ENCODE results near the gene OLFM1.
A peak's percentile ranks its signal among the peaks of the same experiment; 100 is the strongest.

The OLFM1 gene

GRCh38 chr9:135084262-135084661 lies 3.2 kb upstream of the OLFM1 start:
- TF ChIP-seq YY1 (IDR thresholded peaks at IDR 0.05; ENCODE audit: low read depth): no peak
- TF ChIP-seq ZBTB7A (IDR thresholded peaks at IDR 0.05; ENCODE audit: low read depth): no peak
- TF ChIP-seq TCF12 (IDR thresholded peaks at IDR 0.05; ENCODE audit: low read depth): no peak
- TF ChIP-seq CREB1 (IDR thresholded peaks at IDR 0.05; ENCODE audit: low read depth): no peak
- TF ChIP-seq RAD21 (IDR thresholded peaks at IDR 0.05; ENCODE audit: low read depth): no peak
- TF ChIP-seq EP300 (IDR thresholded peaks at IDR 0.05; ENCODE audit: borderline replicate concordance): no peak
- no peak for TF ChIP-seq EGR1 (IDR thresholded peaks at IDR 0.05)
- TF ChIP-seq MAX (IDR thresholded peaks at IDR 0.05): no peak
- TF ChIP-seq FOXM1 (IDR thresholded peaks at IDR 0.05; ENCODE audit: borderline replicate concordance, low read depth): no peak
- TF ChIP-seq USF1 (IDR thresholded peaks at IDR 0.05): no peak
- no peak for TF ChIP-seq TAF1 (IDR thresholded peaks at IDR 0.05; ENCODE audit: low read depth)
- no peak for TF ChIP-seq TEAD4 (IDR thresholded peaks at IDR 0.05)
- no peak for TF ChIP-seq NFIC (IDR thresholded peaks at IDR 0.05)
- TF ChIP-seq, protein P1, sequence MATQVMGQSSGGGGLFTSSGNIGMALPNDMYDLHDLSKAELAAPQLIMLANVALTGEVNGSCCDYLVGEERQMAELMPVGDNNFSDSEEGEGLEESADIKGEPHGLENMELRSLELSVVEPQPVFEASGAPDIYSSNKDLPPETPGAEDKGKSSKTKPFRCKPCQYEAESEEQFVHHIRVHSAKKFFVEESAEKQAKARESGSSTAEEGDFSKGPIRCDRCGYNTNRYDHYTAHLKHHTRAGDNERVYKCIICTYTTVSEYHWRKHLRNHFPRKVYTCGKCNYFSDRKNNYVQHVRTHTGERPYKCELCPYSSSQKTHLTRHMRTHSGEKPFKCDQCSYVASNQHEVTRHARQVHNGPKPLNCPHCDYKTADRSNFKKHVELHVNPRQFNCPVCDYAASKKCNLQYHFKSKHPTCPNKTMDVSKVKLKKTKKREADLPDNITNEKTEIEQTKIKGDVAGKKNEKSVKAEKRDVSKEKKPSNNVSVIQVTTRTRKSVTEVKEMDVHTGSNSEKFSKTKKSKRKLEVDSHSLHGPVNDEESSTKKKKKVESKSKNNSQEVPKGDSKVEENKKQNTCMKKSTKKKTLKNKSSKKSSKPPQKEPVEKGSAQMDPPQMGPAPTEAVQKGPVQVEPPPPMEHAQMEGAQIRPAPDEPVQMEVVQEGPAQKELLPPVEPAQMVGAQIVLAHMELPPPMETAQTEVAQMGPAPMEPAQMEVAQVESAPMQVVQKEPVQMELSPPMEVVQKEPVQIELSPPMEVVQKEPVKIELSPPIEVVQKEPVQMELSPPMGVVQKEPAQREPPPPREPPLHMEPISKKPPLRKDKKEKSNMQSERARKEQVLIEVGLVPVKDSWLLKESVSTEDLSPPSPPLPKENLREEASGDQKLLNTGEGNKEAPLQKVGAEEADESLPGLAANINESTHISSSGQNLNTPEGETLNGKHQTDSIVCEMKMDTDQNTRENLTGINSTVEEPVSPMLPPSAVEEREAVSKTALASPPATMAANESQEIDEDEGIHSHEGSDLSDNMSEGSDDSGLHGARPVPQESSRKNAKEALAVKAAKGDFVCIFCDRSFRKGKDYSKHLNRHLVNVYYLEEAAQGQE (IDR thresholded peaks at IDR 0.05; ENCODE audit: low read depth): no peak
- TF ChIP-seq CEBPB (IDR thresholded peaks at IDR 0.05): no peak

DNA sequence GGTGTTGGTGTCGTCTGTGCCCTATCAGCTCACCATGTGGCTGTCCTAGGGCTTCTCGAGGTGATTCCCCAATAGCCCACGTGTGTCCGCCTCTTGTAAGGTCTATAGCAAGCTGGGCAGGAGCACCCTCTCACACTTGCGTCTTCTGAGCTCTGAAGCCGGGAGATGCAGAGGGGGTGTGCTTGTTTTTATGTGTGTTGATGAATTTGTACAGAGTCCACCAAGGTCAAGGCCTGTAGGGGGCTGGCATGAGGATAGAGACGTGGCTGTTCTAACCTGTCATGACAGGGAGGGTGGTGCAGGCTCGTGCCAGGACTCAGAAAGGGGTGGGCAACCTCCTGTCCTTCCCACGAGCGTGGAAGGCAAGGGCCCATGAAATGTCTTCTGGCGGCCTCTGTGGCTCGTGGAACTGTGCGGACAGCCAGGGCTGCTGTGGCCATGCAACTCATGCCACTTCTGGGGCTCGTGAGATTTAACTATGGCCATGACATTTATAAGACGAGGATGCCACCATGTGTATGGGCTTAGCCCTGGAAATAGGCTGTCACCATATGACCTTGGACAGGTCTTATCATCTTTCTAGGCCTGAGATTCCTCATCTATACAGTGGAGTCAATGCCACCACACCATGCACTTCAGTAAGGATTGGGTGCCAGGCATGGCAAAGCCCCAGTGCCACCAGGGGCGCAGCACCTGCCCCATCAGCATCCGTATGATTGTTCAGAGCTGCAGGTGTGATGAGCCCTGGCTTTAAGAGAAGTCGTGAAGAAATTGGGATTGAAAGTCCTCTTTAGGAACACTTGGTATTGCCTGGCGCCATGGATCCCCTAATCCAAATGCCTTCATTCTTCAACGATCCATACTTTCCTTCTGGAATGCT lies 2.3 kb upstream of the OLFM1 start:
- TF ChIP-seq ZBTB7A (IDR thresholded peaks at IDR 0.05; ENCODE audit: low read depth) (no peak), NFIC (IDR thresholded peaks at IDR 0.05) (no peak), TAF1 (IDR thresholded peaks at IDR 0.05; ENCODE audit: low read depth) (no peak), EP300 (IDR thresholded peaks at IDR 0.05; ENCODE audit: borderline replicate concordance) (no peak), FOXM1 (IDR thresholded peaks at IDR 0.05; ENCODE audit: borderline replicate concordance, low read depth) (no peak), CREB1 (IDR thresholded peaks at IDR 0.05; ENCODE audit: low read depth) (no peak), USF1 (IDR thresholded peaks at IDR 0.05) (no peak), CEBPB (IDR thresholded peaks at IDR 0.05) (no peak), TCF12 (IDR thresholded peaks at IDR 0.05; ENCODE audit: low read depth) (no peak), EGR1 (IDR thresholded peaks at IDR 0.05) (no peak), RAD21 (IDR thresholded peaks at IDR 0.05; ENCODE audit: low read depth) (no peak), YY1 (IDR thresholded peaks at IDR 0.05; ENCODE audit: low read depth) (no peak), MAX (IDR thresholded peaks at IDR 0.05) (no peak), TEAD4 (IDR thresholded peaks at IDR 0.05) (no peak)
- TF ChIP-seq, protein P1 (IDR thresholded peaks at IDR 0.05; ENCODE audit: low read depth): no peak

- TF ChIP-seq RAD21 (IDR thresholded peaks at IDR 0.05; ENCODE audit: low read depth) (peak; percentile 90), FOXM1 (IDR thresholded peaks at IDR 0.05; ENCODE audit: borderline replicate concordance, low read depth) (no peak), EP300 (IDR thresholded peaks at IDR 0.05; ENCODE audit: borderline replicate concordance) (no peak), NFIC (IDR thresholded peaks at IDR 0.05) (peak; percentile 46), TAF1 (IDR thresholded peaks at IDR 0.05; ENCODE audit: low read depth) (no peak), TEAD4 (IDR thresholded peaks at IDR 0.05) (peak; percentile 24; the same call in 1 of the 2 replicates)
Measured at GRCh38 chr9:135085830-135086546, 1.5 kb upstream of the OLFM1 start.

DNA sequence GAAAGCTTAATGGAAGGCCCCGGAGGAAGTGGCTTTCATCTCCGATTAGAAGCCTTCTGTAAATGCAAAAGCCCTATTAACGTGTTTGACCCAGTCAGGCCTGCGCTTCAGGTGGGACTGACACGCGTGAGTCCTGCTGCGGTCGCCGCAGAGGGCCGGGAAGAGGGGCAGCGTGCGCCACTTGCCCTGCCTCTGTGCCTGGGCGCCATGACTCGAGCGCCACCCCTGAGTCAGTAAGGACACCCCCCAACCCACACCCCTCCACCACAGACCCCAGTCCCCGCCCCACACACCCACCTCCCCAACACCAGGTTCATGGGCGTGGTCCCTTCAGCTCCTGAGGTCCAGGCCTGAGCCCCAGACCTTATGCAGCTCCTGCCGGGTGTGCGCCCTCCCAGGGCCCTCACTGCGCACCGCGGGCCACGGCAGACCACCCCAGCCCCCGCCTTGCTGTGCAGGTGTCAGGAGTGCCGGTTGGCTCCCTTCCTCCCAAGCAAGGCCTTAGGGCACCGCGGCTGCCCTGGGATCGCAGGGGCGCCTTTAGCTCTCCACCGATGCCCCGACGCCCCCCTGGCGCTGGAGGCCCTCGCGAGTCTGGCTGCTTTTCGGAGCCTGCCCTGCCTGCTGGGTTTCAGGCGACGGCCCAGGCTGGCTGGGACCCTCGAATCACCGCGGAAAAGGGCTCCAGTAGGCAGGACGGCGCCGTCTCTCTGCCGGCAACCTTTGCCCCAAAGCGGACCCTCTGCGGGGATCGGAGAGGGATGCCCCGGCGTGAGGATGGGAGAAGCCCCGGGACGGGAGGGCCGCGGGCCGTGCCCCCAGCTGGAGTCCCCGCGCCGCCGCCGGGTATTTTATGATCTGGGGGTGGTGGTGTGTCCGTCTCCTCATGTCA lies 625 bp upstream of the OLFM1 start:
- TF ChIP-seq USF1 (IDR thresholded peaks at IDR 0.05): no peak
- TF ChIP-seq, protein P1 (IDR thresholded peaks at IDR 0.05; ENCODE audit: low read depth): no peak
- TF ChIP-seq EP300 (IDR thresholded peaks at IDR 0.05; ENCODE audit: borderline replicate concordance): no peak
- no peak for TF ChIP-seq CEBPB (IDR thresholded peaks at IDR 0.05)
- TF ChIP-seq FOXM1 (IDR thresholded peaks at IDR 0.05; ENCODE audit: borderline replicate concordance, low read depth): no peak
- TF ChIP-seq TCF12 (IDR thresholded peaks at IDR 0.05; ENCODE audit: low read depth): no peak
- no peak for TF ChIP-seq CREB1 (IDR thresholded peaks at IDR 0.05; ENCODE audit: low read depth)
- TF ChIP-seq YY1 (IDR thresholded peaks at IDR 0.05; ENCODE audit: low read depth): no peak
- TF ChIP-seq TAF1 (IDR thresholded peaks at IDR 0.05; ENCODE audit: low read depth): no peak
- TF ChIP-seq ZBTB7A (IDR thresholded peaks at IDR 0.05; ENCODE audit: low read depth): no peak
- TF ChIP-seq TEAD4 (IDR thresholded peaks at IDR 0.05): no peak
- TF ChIP-seq RAD21 (IDR thresholded peaks at IDR 0.05; ENCODE audit: low read depth): no peak

Measured in Ishikawa (cell line).